Stimulated activated effector memory CD8-positive, alpha-beta T cell treated with anti-CD3 and anti-CD28 coated beads, Interleukin-12 subunit alpha, Interleukin-12 subunit beta, amount 100 ng/mL, for 72 hours (primary cell): Measurements from ENCODE around the gene GOLT1A.
A peak's percentile ranks its signal among the peaks of the same experiment; 100 is the strongest.

ENCODE experiments used
- ATAC-seq: fragments of 150-1000 bp; cut with Tn5 transposase; 2 replicates; pipeline ENCODE4 v1.10.0; 2021
- DNase-seq, 2 donors: peaks; one replicate each; pipeline ENCODE4 v3.0.0; 2021 to 2022; ENCODE audit warnings: low spot score in 2 of 2
- H3K27ac Mint-ChIP-seq: one replicate; pipeline ENCODE4 v1.8.0; 2022; ENCODE audit warnings: mild to moderate bottlenecking, mixed read lengths
- H3K36me3 Mint-ChIP-seq: one replicate; pipeline ENCODE4 v1.8.0; 2022; ENCODE audit warnings: mild to moderate bottlenecking, mixed read lengths
- H3K4me1 Mint-ChIP-seq: one replicate; pipeline ENCODE4 v1.8.0; 2022; ENCODE audit warnings: mixed read lengths
- H3K4me3 Mint-ChIP-seq: one replicate; pipeline ENCODE4 v1.8.0; 2022; ENCODE audit warnings: mild to moderate bottlenecking, mixed read lengths
- H3K9me3 Mint-ChIP-seq: one replicate; pipeline ENCODE4 v1.8.0; 2022; ENCODE audit warnings: mixed read lengths

Gene GOLT1A

GRCh38 chr1:204170494-204171155 lies 43.2 kb downstream of the GOLT1A start:
- Mint-ChIP-seq H3K27ac (no peak overlapping the region), H3K36me3 (no peaks in the 10 kb centered on the region), H3K4me3 (no peak overlapping the region), H3K9me3 (peaks cover 7% of the 10 kb centered on the region), H3K4me1 (no peaks in the 10 kb centered on the region)
- ATAC-seq = no peak
- no peak for DNase-seq

- no peak for DNase-seq
- no peak for ATAC-seq
- H3K4me1 Mint-ChIP-seq = no peaks in the 10 kb centered on the region
- no peak overlapping the region for H3K4me3 Mint-ChIP-seq
- no peak overlapping the region for H3K27ac Mint-ChIP-seq
- H3K9me3 Mint-ChIP-seq = peaks cover 7% of the 10 kb centered on the region
- no peaks in the 10 kb centered on the region for H3K36me3 Mint-ChIP-seq
Measured at GRCh38 chr1:204169858-204170257, 43.9 kb downstream of the GOLT1A start.

- H3K36me3 Mint-ChIP-seq = no peaks in the 10 kb centered on the region
- no peak overlapping the region for H3K27ac Mint-ChIP-seq
- H3K4me3 Mint-ChIP-seq = no peak overlapping the region
- DNase-seq = no peak
- ATAC-seq = no peak
- H3K4me1 Mint-ChIP-seq = no peaks in the 10 kb centered on the region
- peaks cover 3% of the 10 kb centered on the region for H3K9me3 Mint-ChIP-seq
Measured at GRCh38 chr1:204167730-204168129, 46.1 kb downstream of the GOLT1A start.

GRCh38 chr1:204166219-204166618 lies 47.6 kb downstream of the GOLT1A start, which contains the start of gene REN:
Gene REN, minus strand, starts transcription at chr1:204166337. Its CDS starts 44 bp downstream, at chr1:204166293.
- H3K4me1 Mint-ChIP-seq = no peaks in the 10 kb centered on the region
- DNase-seq = no peak
- no peak within 1 kb of the TSS for H3K27ac Mint-ChIP-seq
- peaks cover 3% of the 10 kb centered on the region for H3K9me3 Mint-ChIP-seq
- no peak within 1 kb of the TSS for H3K4me3 Mint-ChIP-seq
- no peak for ATAC-seq
- H3K36me3 Mint-ChIP-seq = no peaks in the 10 kb centered on the region

- DNase-seq = peak; percentile 81 to 88
- ATAC-seq = peak; percentile 84
- Mint-ChIP-seq H3K9me3 (peaks cover 3% of the 10 kb centered on the region), H3K36me3 (no peaks in the 10 kb centered on the region), H3K4me1 (peaks cover 7% of the 10 kb centered on the region), H3K4me3 (no peak overlapping the region), H3K27ac (no peak overlapping the region)
Measured at GRCh38 chr1:204162494-204163074, 51.2 kb downstream of the GOLT1A start.

- DNase-seq = no peak
- Mint-ChIP-seq H3K9me3 (no peaks in the 10 kb centered on the region), H3K4me1 (peaks cover 8% of the 10 kb centered on the region), H3K4me3 (no peak overlapping the region), H3K27ac (no peak overlapping the region), H3K36me3 (no peaks in the 10 kb centered on the region)
- ATAC-seq = no peak
Measured at GRCh38 chr1:204161609-204162493, 51.9 kb downstream of the GOLT1A start.

- H3K9me3 Mint-ChIP-seq = no peaks in the 10 kb centered on the region
Measured at GRCh38 chr1:204157962-204158361, 55.8 kb downstream of the GOLT1A start.

GRCh38 chr1:204155881-204156280 lies 57.9 kb downstream of the GOLT1A start:
- ATAC-seq (no peak), DNase-seq (no peak)
- no peaks in the 10 kb centered on the region for H3K9me3 Mint-ChIP-seq
- peaks cover 14% of the 10 kb centered on the region for H3K4me1 Mint-ChIP-seq
- H3K4me3 Mint-ChIP-seq = no peak overlapping the region
- H3K27ac Mint-ChIP-seq = no peak overlapping the region
- H3K36me3 Mint-ChIP-seq = no peaks in the 10 kb centered on the region

More at GRCh38 chr1:204157962-204158361, 55.8 kb downstream of the GOLT1A start:
- Mint-ChIP-seq H3K4me1 (peaks cover 8% of the 10 kb centered on the region), H3K4me3 (no peak overlapping the region), H3K36me3 (no peaks in the 10 kb centered on the region), H3K27ac (no peak overlapping the region)
- ATAC-seq (no peak), DNase-seq (no peak)

- no peak for ATAC-seq
- H3K27ac Mint-ChIP-seq = no peak overlapping the region
- H3K36me3 Mint-ChIP-seq = peaks cover 5% of the 10 kb centered on the region
- DNase-seq = no peak
- H3K9me3 Mint-ChIP-seq = no peaks in the 10 kb centered on the region
- H3K4me3 Mint-ChIP-seq = no peak overlapping the region
- H3K4me1 Mint-ChIP-seq = peaks cover 14% of the 10 kb centered on the region
Measured at GRCh38 chr1:204154568-204155255, 59.1 kb downstream of the GOLT1A start.

GRCh38 chr1:204153667-204154066 lies 60.1 kb downstream of the GOLT1A start:
- no peak overlapping the region for H3K27ac Mint-ChIP-seq

GRCh38 chr1:204152310-204153044 lies 61.3 kb downstream of the GOLT1A start:
- H3K36me3 Mint-ChIP-seq = peaks cover 5% of the 10 kb centered on the region
- no peak for ATAC-seq
- no peak overlapping the region for H3K27ac Mint-ChIP-seq

More at GRCh38 chr1:204153667-204154066, 60.1 kb downstream of the GOLT1A start:
- ATAC-seq = no peak
- Mint-ChIP-seq H3K4me3 (no peak overlapping the region), H3K4me1 (peaks cover 14% of the 10 kb centered on the region), H3K9me3 (no peaks in the 10 kb centered on the region), H3K36me3 (peaks cover 5% of the 10 kb centered on the region)
- no peak for DNase-seq

GRCh38 chr1:204151552-204152309 lies 62.1 kb downstream of the GOLT1A start, which contains the start of gene ETNK2:
Gene ETNK2, minus strand, starts transcription at chr1:204152044. Its CDS starts 192 bp downstream, at chr1:204151852.
- peak within 1 kb of the TSS; percentile 63 for H3K4me3 Mint-ChIP-seq
- ATAC-seq (peak; percentile 68), DNase-seq (peak; percentile 49 to 71)
- H3K27ac Mint-ChIP-seq = no peak within 1 kb of the TSS
- no peaks in the 10 kb centered on the region for H3K9me3 Mint-ChIP-seq
- H3K4me1 Mint-ChIP-seq = peaks cover 6% of the 10 kb centered on the region
- peaks cover 5% of the 10 kb centered on the region for H3K36me3 Mint-ChIP-seq

More at GRCh38 chr1:204152310-204153044, 61.3 kb downstream of the GOLT1A start:
- H3K9me3 Mint-ChIP-seq = no peaks in the 10 kb centered on the region
- peaks cover 6% of the 10 kb centered on the region for H3K4me1 Mint-ChIP-seq
- H3K4me3 Mint-ChIP-seq = peak overlapping the region; percentile 63
- no peak for DNase-seq

- peaks cover 5% of the 10 kb centered on the region for H3K36me3 Mint-ChIP-seq
- peak overlapping the region; percentile 63 for H3K4me3 Mint-ChIP-seq
- peaks cover 6% of the 10 kb centered on the region for H3K4me1 Mint-ChIP-seq
- H3K27ac Mint-ChIP-seq = no peak overlapping the region
- ATAC-seq = peak; percentile 4
- no peaks in the 10 kb centered on the region for H3K9me3 Mint-ChIP-seq
- no peak for DNase-seq
Measured at GRCh38 chr1:204150702-204151551, 62.9 kb downstream of the GOLT1A start.
